Measurements from ENCODE around the gene PNMA8B. TPM values are rescaled to one million over a fixed set of nuclear protein-coding genes. Genes with fewer than 3 reads are reported as not detected.

The PNMA8B gene
- total RNA-seq, 1 donor = 0.43 TPM

DNA sequence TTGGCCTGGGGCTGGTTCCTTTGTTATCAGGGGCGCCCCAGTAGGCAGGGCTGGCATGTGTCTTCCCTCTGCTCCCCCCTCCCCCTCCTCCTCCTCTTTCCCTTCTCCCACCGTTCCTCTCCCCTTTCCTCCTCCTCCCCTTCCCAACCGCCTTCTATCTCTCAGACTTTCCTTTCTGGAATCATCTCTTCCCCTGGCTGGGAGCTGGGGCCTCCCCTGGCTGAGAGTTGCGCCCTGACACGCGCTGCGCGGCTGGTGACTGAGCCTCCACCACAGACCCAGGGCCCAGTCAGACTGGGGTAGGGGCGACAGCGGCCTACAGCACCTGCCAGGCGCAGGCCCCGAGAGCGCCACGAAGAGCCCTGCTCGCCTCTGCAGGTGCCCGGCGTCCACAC lies 2.8 kb downstream of the PNMA8B start:
- TF ChIP-seq, protein P1, sequence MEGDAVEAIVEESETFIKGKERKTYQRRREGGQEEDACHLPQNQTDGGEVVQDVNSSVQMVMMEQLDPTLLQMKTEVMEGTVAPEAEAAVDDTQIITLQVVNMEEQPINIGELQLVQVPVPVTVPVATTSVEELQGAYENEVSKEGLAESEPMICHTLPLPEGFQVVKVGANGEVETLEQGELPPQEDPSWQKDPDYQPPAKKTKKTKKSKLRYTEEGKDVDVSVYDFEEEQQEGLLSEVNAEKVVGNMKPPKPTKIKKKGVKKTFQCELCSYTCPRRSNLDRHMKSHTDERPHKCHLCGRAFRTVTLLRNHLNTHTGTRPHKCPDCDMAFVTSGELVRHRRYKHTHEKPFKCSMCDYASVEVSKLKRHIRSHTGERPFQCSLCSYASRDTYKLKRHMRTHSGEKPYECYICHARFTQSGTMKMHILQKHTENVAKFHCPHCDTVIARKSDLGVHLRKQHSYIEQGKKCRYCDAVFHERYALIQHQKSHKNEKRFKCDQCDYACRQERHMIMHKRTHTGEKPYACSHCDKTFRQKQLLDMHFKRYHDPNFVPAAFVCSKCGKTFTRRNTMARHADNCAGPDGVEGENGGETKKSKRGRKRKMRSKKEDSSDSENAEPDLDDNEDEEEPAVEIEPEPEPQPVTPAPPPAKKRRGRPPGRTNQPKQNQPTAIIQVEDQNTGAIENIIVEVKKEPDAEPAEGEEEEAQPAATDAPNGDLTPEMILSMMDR (IDR thresholded peaks at IDR 0.05; ENCODE audit: insufficient read depth, low read depth, low read length) = no peak
- DNase-seq (ENCODE audit: low read depth) = no peak
- no peak overlapping the region for H3K4me3 ChIP-seq (ENCODE audit: low read depth, low read length)

DNA sequence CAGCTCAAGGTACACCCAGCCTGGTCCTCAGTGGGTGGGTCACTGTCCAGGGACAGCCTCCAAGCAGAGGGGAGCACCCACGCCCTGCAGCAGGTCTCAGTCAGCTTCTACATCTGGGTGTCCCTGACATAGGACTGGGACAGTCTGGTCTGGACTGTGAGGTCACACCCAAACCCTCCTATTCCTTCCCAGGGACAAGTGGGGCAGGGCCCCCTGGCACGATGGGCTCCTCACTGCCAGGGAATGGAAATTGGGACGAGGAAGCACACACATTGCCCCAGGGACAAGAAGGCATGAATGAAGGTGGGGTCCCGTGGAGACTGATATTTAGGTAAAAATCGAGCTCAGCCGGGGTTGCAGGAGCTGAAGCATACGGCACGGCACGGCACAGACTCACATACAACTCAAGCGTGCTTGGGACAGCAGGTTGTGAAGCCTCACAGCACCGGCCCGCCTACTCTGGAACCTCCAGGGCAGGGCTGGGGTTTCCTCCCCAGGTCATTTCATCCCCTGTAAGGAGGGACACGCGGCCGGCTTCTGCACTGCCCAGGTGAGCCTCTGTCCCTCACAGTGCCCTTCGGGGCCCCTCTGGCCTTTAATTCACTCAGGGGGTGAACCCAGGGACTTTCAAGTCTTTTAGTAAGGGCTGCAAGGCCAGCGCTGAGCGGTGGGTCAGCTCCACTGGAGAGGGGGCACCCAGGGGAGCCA lies 3.5 kb downstream of the PNMA8B start:
- no peak overlapping the region for H3K4me3 ChIP-seq (ENCODE audit: low read depth, low read length)
- no peak for DNase-seq (ENCODE audit: low read depth)
- TF ChIP-seq, protein P1 (IDR thresholded peaks at IDR 0.05; ENCODE audit: insufficient read depth, low read depth, low read length) = no peak

DNA sequence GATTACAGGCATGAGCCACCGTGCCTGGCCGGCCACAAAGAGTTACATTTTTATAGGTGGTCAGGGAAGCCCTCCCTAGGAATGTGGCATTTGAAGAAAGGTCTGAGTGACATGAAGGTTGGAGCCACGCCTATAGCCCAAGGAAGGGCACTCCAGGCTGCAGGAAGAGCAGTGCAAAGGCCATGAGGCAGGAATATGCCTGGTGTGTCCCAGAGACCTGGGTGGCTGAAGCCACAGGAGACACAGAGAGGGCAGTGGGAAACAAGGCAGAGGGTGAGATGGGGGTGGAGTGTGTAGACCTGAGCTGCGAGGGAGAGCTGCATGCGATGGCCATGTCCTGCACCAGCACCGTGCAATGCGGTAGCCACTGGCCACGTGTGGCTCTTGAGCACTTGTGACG lies 4.9 kb downstream of the PNMA8B start:
- no peak overlapping the region for H3K4me3 ChIP-seq (ENCODE audit: low read depth, low read length)
- TF ChIP-seq, protein P1 (IDR thresholded peaks at IDR 0.05; ENCODE audit: insufficient read depth, low read depth, low read length) = no peak
- no peak for DNase-seq (ENCODE audit: low read depth)

DNA sequence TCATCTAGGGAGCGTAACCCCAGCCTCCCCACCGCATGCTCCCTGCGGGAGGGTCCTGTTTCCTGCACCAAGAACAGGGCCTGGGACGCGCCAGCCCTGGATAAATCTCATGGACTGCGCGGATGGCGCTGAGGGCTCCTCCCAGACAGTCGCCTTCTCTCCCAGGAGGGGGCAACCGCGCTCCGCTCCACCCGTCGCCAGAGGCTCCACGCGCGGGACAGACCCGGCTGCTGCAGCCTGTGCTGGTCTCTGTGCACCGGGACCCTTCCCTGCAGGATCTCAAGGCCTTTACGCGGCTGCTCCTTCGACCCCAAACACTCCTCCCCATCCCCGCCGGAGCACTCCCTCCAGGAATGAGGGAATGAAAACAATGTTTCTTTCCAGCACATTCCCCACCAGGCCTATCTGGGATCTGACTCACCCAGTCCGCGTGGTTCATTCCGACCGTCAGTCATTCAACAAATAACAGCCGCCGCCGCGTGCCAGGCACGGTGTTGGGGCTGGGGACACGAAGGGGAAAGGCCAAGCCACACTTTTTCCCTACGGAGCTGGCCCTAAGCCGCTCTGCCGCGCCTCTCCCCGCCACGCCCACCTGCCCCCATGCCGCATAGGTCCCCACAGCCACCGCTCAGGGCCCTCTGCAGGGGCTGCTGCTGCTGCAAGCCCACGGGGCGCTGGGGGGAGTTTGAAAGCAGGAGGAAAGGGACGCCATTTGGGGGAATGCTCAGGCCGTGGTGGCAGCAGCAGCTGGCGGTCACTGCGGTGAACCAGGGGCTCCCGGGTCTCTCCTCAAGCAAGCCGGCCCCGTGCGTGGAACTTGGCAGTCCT lies 6.0 kb downstream of the PNMA8B start:
- DNase-seq (ENCODE audit: low read depth) = peak; percentile 69
- TF ChIP-seq, protein P1 (IDR thresholded peaks at IDR 0.05; ENCODE audit: insufficient read depth, low read depth, low read length) = peak; percentile 47
- H3K4me3 ChIP-seq (ENCODE audit: low read depth, low read length) = no peak overlapping the region

DNA sequence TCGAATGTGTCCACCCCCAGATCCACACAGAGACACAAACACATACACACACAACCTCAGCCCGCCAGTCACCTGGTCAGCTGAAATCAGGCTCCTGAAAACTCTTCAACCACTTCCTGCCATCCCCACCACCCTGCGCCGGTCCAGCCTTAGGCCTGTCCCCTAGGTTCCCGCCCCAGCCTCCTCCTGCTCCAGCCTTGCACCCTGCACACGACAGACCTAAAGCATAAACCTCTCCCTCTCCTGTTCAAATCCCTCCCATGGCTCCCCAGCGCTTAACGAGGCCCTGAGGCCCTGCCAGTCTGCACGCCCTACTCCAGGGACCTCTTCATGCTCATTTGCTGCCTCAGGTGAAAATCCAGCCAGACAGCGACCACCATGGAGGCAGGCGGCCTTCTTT lies 7.1 kb downstream of the PNMA8B start:
- no peak for DNase-seq (ENCODE audit: low read depth)
- no peak overlapping the region for H3K4me3 ChIP-seq (ENCODE audit: low read depth, low read length)
- TF ChIP-seq, protein P1 (IDR thresholded peaks at IDR 0.05; ENCODE audit: insufficient read depth, low read depth, low read length) = no peak

DNA sequence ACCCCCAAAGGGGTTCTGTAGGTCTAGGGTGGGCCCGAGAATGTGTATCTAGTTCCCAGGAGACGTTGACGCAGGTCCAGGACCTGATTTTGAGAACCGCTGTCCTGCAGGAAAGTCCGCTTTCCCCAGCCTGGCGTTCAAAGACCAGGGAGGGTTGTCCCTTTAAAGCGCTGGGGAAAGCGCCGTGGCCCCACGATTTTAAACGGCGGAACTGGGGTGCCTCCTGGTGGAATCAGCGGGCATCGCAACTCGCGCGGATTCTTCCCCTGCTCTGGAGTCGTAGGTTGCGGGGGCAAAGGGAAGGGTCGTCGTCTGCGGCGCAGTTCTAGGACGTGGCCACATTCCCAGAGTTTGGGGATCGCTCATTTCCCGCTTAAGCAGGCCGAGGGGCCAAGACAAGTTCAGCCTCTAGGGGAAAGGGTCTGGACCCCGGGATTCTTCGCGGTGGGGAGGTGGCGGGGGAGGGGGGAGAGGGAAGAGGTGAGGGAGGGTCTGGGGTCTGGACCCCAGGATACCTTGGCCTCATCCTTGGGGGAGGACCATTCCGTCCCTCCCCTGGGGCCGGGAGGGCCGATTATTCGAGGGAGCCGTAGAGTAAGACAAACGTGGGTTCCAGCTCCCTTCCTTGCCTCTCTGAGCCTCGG lies 7.7 kb downstream of the PNMA8B start:
- TF ChIP-seq, protein P1 (IDR thresholded peaks at IDR 0.05; ENCODE audit: insufficient read depth, low read depth, low read length) = peak; percentile 97
- peak overlapping the region; percentile 54 for H3K4me3 ChIP-seq (ENCODE audit: low read depth, low read length)
- DNase-seq (ENCODE audit: low read depth) = peak; percentile 72

Data from fibroblast of villous mesenchyme (primary cell).